Measurements from ENCODE around the gene OR8I2.
"Not testable (repeated sequence)": the region's sequence is repeated elsewhere in the genome, so short reads cannot be mapped to it uniquely, and the experiment has no call there.

Gene OR8I2

GRCh38 chr11:56122073-56122472 is 29.0 kb downstream of the OR8I2 start, which contains the start of gene OR8H3:
TSS of gene OR8H3 (plus strand) at chr11:56122373. CDS start at chr11:56122373, 0 bp downstream.
- no peak within 1 kb of the TSS for H3K27ac ChIP-seq (ENCODE audit: low read depth, low read length)
- H3K27me3 ChIP-seq (ENCODE audit: control insufficient read depth in 1 of 2, insufficient read depth in 2 of 2, low read length in 2 of 2) = no peaks in the 10 kb centered on the region
- H3K9me3 ChIP-seq (ENCODE audit: control insufficient read depth in 1 of 2, low read length in 2 of 2) = peaks cover 4 to 9% of the 10 kb centered on the region in 2 donors
- H3K9ac ChIP-seq (ENCODE audit: low read depth in 1 of 2, low read length in 2 of 2) = no peak within 1 kb of the TSS
- no peaks in the 10 kb centered on the region for H3K36me3 ChIP-seq (ENCODE audit: control insufficient read depth in 1 of 2, insufficient read depth in 2 of 2, low read length in 2 of 2)
- H3K4me1 ChIP-seq (ENCODE audit: control insufficient read depth in 1 of 2, insufficient read depth in 2 of 2, low read length in 2 of 2) = no peaks in the 10 kb centered on the region
- H3K4me3 ChIP-seq (ENCODE audit: low read depth in 1 of 2, low read length in 2 of 2) = no peak within 1 kb of the TSS

GRCh38 chr11:56140151-56140661 is 47.1 kb downstream of the OR8I2 start, which contains the start of gene OR8J3:
TSS of gene OR8J3 (minus strand) at chr11:56140201. CDS start at chr11:56137718, 2,483 bp downstream.
- Histone ChIP-seq H3K36me3 (ENCODE audit: control insufficient read depth in 1 of 2, insufficient read depth in 2 of 2, low read length in 2 of 2) (no peaks in the 10 kb centered on the region), H3K9me3 (ENCODE audit: control insufficient read depth in 1 of 2, low read length in 2 of 2) (peaks cover 3 to 10% of the 10 kb centered on the region in 2 donors), H3K4me1 (ENCODE audit: control insufficient read depth in 1 of 2, insufficient read depth in 2 of 2, low read length in 2 of 2) (no peaks in the 10 kb centered on the region), H3K9ac (ENCODE audit: low read depth in 1 of 2, low read length in 2 of 2) (no peak within 1 kb of the TSS), H3K27me3 (ENCODE audit: control insufficient read depth in 1 of 2, insufficient read depth in 2 of 2, low read length in 2 of 2) (no peaks in the 10 kb centered on the region), H3K4me3 (ENCODE audit: low read depth in 1 of 2, low read length in 2 of 2) (no peak within 1 kb of the TSS), H3K27ac (ENCODE audit: low read depth, low read length) (no peak within 1 kb of the TSS)

GRCh38 chr11:56143681-56144080 is 50.6 kb downstream of the OR8I2 start:
- H3K4me3 ChIP-seq (ENCODE audit: low read depth in 1 of 2, low read length in 2 of 2); H3K27ac ChIP-seq (ENCODE audit: low read depth, low read length); H3K4me1 ChIP-seq (ENCODE audit: control insufficient read depth in 1 of 2, insufficient read depth in 2 of 2, low read length in 2 of 2); H3K9ac ChIP-seq (ENCODE audit: low read depth in 1 of 2, low read length in 2 of 2); H3K36me3 ChIP-seq (ENCODE audit: control insufficient read depth in 1 of 2, insufficient read depth in 2 of 2, low read length in 2 of 2); H3K27me3 ChIP-seq (ENCODE audit: control insufficient read depth in 1 of 2, insufficient read depth in 2 of 2, low read length in 2 of 2): not testable (repeated sequence)
- peaks cover 3 to 20% of the 10 kb centered on the region in 2 donors for H3K9me3 ChIP-seq (ENCODE audit: control insufficient read depth in 1 of 2, low read length in 2 of 2)
